ENCODE measurements around the gene MXRA8. TPM values are rescaled to one million over a fixed set of nuclear protein-coding genes. Genes with fewer than 3 reads are reported as not detected.
A peak's percentile ranks its signal among the peaks of the same experiment; 100 is the strongest.

The MXRA8 gene
- total RNA-seq, 1 donor from 2014 or later, result 78.1 TPM

DNA sequence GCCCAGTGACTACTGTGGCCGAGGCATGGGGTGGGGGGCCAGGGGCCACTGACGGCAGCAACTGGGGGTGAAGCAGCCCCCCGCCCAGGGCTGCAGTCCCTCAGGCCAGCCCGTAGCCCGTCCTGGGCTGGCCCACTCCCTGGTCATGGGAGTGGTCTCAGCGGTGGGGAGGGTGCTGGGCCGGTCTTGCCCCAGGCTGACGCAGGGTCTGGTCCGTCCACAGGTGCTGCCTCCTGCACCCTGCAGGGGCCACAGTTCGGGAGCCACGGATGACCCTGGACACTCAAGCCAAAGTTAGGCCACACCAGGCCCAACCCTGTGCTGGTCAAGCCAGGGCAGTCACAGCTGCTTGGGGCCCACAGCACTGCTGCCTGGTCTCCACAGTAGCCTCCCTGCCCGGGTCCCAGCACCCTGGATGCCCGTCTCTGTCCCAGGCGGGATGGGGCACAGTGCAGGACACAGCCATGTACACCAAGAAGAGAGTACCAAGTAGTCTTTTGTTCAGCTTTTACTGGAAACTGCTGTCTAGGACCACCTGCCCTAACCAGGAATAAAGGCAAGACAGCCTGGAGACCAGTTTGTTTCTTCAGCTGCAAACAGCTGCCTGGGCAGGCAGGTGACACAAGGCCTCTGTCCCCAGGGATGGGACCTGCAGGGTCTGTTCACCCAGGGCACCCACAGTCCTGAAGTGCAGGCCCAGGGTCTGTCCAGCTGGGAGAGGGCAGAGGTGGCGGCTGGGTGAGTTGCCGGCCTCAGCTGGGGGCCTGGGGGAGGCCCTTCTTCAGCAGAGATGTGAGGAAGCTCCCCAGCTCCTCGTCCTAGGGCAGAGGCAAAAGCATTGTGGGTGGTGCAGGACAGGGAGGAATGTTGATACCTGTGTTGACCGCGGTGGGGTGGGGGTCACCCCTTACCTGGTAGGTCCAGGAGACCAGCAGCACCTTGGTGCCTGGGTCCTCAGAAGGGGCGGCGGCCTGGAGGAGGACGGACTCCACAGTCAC, 46.9 kb downstream of the MXRA8 start:
- DNase-seq (ENCODE audit: extremely low spot score, unreplicated experiment), result no peak
- peaks cover 3% of the 10 kb centered on the region for H3K36me3 Mint-ChIP-seq
- peaks cover 5% of the 10 kb centered on the region for H3K4me1 Mint-ChIP-seq (ENCODE audit: unreplicated experiment)
- H3K9me3 Mint-ChIP-seq, result no peaks in the 10 kb centered on the region
- TF ChIP-seq, protein P1, sequence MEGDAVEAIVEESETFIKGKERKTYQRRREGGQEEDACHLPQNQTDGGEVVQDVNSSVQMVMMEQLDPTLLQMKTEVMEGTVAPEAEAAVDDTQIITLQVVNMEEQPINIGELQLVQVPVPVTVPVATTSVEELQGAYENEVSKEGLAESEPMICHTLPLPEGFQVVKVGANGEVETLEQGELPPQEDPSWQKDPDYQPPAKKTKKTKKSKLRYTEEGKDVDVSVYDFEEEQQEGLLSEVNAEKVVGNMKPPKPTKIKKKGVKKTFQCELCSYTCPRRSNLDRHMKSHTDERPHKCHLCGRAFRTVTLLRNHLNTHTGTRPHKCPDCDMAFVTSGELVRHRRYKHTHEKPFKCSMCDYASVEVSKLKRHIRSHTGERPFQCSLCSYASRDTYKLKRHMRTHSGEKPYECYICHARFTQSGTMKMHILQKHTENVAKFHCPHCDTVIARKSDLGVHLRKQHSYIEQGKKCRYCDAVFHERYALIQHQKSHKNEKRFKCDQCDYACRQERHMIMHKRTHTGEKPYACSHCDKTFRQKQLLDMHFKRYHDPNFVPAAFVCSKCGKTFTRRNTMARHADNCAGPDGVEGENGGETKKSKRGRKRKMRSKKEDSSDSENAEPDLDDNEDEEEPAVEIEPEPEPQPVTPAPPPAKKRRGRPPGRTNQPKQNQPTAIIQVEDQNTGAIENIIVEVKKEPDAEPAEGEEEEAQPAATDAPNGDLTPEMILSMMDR (conservative IDR thresholded peaks at IDR 0.05), result no peak
- H3K4me3 Mint-ChIP-seq, result no peak overlapping the region
- no peaks in the 10 kb centered on the region for H3K27me3 Mint-ChIP-seq
- no peak overlapping the region for H3K27ac Mint-ChIP-seq

DNA sequence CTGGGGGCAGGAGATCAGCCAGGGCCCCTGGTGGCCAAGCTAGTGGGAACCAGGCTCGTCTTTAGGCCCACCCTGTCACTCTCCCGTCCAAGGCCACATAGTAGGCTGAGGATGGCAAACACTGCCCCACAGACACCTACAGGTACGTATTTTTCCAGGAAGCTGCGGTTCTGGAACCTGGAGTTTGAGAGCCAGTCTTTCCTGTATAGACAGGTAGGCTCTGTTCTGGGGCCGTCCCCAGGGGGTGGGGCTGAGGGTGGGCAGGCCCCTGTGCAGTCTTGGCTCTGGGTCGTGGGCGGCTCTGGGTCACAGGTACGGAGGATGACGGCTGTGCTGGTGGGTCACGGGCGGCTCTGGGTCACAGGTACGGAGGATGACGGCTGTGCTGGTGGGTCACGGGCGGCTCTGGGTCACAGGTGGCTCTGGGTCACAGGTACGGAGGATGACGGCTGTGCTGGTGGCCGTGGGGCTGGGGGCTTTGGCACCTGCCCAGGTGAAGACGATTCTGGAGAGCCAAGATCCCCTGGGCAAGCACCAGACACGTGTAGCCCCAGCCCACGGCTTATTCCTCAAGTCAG, 47.8 kb downstream of the MXRA8 start:
- TF ChIP-seq, protein P1 (conservative IDR thresholded peaks at IDR 0.05), result no peak
- Mint-ChIP-seq H3K9me3 (no peaks in the 10 kb centered on the region), H3K4me1 (ENCODE audit: unreplicated experiment) (peaks cover 11% of the 10 kb centered on the region), H3K27me3 (no peaks in the 10 kb centered on the region), H3K27ac (peak overlapping the region; percentile 56), H3K36me3 (peaks cover 3% of the 10 kb centered on the region), H3K4me3 (peak overlapping the region; percentile 79)
- DNase-seq (ENCODE audit: extremely low spot score, unreplicated experiment), result no peak

DNA sequence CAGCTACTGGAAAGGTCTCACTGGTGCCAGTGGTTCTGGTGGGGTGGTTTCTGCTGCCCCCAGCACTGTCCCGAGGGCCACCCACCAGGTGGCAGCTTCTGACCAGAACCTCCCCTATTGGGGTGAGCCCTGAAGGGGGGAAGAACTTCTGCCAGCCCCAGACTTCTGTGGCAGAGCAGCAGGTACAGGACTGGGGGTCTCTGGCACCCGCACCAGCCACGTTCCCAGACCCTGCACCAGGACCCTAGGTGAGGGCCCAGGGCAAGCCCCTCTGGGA, 48.3 kb downstream of the MXRA8 start:
- H3K36me3 Mint-ChIP-seq, result peaks cover 3% of the 10 kb centered on the region
- DNase-seq (ENCODE audit: extremely low spot score, unreplicated experiment), result no peak
- H3K9me3 Mint-ChIP-seq, result no peaks in the 10 kb centered on the region
- TF ChIP-seq, protein P1 (conservative IDR thresholded peaks at IDR 0.05), result no peak
- no peak overlapping the region for H3K27ac Mint-ChIP-seq
- peaks cover 11% of the 10 kb centered on the region for H3K4me1 Mint-ChIP-seq (ENCODE audit: unreplicated experiment)
- H3K27me3 Mint-ChIP-seq, result no peaks in the 10 kb centered on the region
- peak overlapping the region; percentile 79 for H3K4me3 Mint-ChIP-seq

DNA sequence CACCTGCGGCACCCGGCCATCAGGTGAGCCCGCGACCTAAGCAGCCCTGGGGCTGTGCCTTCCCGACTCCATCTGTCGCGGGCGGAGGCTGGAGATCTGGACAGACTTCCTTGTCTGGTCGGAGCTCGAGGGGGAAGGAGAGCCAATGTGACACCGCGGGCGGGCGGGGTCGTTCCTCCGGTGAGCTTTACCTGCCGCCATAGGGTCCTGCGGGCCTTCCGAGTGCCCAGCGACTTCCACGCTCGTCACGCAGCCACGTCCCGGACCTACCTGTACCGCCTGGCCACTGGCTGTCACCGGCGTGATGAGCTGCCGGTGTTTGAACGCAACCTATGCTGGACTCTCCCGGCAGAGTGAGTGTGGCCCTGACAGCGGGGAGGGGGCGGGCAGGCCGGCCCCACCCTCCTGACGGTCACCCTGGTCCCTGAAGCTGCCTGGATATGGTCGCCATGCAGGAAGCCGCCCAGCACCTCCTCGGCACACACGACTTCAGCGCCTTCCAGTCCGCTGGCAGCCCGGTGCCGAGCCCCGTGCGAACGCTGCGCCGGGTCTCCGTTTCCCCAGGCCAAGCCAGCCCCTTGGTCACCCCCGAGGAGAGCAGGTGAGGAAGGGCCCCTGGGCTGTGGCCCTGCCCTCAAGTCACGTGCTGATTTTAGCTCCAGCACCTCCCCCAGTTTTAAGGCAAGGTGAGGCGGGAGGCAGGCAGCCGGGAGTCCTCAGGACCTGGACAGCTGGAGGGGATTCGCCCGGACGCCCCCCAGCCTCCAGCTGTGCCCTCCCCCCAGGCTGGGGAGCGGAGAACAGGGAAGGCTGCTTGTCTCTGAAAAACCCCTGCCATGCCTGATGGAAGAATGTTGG, 48.9 kb downstream of the MXRA8 start:
- Mint-ChIP-seq H3K9me3 (no peaks in the 10 kb centered on the region), H3K27ac (peak overlapping the region; percentile 50), H3K4me3 (peak overlapping the region; percentile 83), H3K27me3 (no peaks in the 10 kb centered on the region), H3K4me1 (ENCODE audit: unreplicated experiment) (peaks cover 14% of the 10 kb centered on the region), H3K36me3 (peaks cover 3% of the 10 kb centered on the region)
- DNase-seq (ENCODE audit: extremely low spot score, unreplicated experiment), result no peak
- TF ChIP-seq, protein P1 (conservative IDR thresholded peaks at IDR 0.05), result no peak

DNA sequence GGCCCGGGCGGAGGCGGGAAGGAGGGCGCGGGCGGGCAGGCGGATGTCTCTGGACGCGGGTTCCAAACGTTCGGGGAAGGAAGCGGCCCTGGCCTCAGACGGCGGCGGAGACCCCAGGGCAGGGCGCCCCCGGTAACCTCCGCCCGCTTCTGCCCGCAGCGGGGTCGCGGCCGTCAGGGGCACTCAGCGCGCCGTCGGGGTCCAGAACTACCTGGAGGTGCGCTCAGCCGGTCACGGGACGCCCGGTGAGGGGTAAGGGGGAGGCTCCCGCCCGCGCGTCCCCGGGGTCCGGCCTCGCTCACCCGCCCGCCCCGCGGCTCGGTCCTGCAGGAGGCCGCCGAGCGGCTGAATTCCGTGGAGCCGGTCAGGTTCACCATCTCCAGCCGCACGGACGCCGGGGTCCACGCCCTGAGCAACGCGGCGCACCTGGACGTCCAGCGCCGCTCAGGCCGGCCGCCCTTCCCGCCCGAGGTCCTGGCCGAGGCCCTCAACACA, 49.6 kb downstream of the MXRA8 start:
- no peak for DNase-seq (ENCODE audit: extremely low spot score, unreplicated experiment)
- H3K4me1 Mint-ChIP-seq (ENCODE audit: unreplicated experiment), result peaks cover 15% of the 10 kb centered on the region
- H3K27me3 Mint-ChIP-seq, result no peaks in the 10 kb centered on the region
- H3K27ac Mint-ChIP-seq, result peak overlapping the region; percentile 79
- H3K4me3 Mint-ChIP-seq, result peak overlapping the region; percentile 86
- H3K36me3 Mint-ChIP-seq, result peaks cover 2% of the 10 kb centered on the region
- TF ChIP-seq, protein P1 (conservative IDR thresholded peaks at IDR 0.05), result no peak
- H3K9me3 Mint-ChIP-seq, result no peaks in the 10 kb centered on the region

Measured in type B pancreatic cell (in vitro differentiated cells).